ENCODE data around the gene SH3RF3. TPM values are rescaled to one million over a fixed set of nuclear protein-coding genes. Genes with fewer than 3 reads are reported as not detected.

SH3RF3 gene
- total and polyA plus RNA-seq, 2 of the 13 experiments (the other 11 are each of a cell fraction or from before 2014, with no cell fraction given): 0.04 TPM; not detected in 1

DNA sequence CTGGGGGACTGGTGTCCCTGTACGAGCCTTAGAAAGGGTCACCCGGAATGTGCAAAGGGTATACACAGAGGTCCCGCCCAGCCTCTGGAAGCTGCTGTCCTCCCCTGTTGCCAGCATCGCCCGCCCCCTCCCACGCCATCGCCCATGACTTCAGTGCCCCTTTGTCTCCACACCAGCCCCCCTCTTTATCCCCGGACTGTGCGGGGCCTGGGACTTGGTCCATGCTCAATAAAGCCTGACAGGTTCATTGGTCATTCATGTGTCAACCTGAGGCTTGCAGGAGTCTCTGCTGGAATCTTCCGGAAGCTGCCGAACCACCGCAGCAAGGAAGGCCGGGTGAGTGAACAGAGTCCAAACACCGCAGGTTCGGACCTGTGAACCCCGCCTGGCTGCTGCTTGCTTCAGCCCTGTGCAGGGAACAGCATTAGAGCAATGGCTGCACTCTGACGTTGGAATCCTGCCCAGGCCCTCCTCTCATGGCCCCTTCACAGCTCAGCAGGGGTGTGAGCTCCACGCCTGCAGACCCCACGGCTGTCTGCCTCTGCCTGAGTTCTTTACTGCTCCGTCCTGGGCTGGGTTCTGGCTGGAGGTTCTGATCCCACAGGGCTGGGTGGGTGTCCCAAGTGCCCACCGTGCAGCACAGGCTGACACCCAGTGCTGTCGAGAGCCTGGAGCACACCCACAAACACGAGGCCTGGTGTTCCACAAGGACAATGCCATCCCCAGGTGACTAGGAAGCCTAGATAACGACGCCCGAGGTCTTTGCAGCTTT is 388.3 kb downstream of the SH3RF3 start (continued):
- no peak for TF ChIP-seq SMYD3 (CRISPR knock-in tag; IDR thresholded peaks at IDR 0.05)
- TF ChIP-seq ZNF383 (CRISPR knock-in tag; IDR thresholded peaks at IDR 0.05; ENCODE audit: borderline replicate concordance): 0 out of 2 replicates have a peak, but pooled peaks have one; percentile 30
- TF ChIP-seq GABPB1 (CRISPR knock-in tag; IDR thresholded peaks at IDR 0.05): peak; percentile 47
- no peak for TF ChIP-seq ZFP1 (CRISPR knock-in tag; IDR thresholded peaks at IDR 0.05)
- no peak for TF ChIP-seq NFKBIZ (CRISPR knock-in tag; IDR thresholded peaks at IDR 0.05)
- TF ChIP-seq ESRRA (CRISPR knock-in tag; IDR thresholded peaks at IDR 0.05; ENCODE audit: low read depth): peak; percentile 59; the same call in 1 of the 2 replicates
- TF ChIP-seq KDM6A (CRISPR knock-in tag; IDR thresholded peaks at IDR 0.05; ENCODE audit: low read depth): no peak
- no peak for TF ChIP-seq LBX2 (CRISPR knock-in tag; IDR thresholded peaks at IDR 0.05; ENCODE audit: borderline replicate concordance)
- TF ChIP-seq ZNF451 (CRISPR knock-in tag; IDR thresholded peaks at IDR 0.05): 0 out of 2 replicates have a peak, but pooled peaks have one; percentile 68
- no peak; the same call in 1 of the 2 replicates for TF ChIP-seq ZNF101 (CRISPR knock-in tag; IDR thresholded peaks at IDR 0.05; ENCODE audit: borderline replicate concordance, low read depth)
- no peak for TF ChIP-seq ZNF510 (CRISPR knock-in tag; IDR thresholded peaks at IDR 0.05; ENCODE audit: low read depth)
- TF ChIP-seq ZNF576 (CRISPR knock-in tag; IDR thresholded peaks at IDR 0.05): no peak
- no peak for TF ChIP-seq PHB2 (IDR thresholded peaks at IDR 0.05; ENCODE audit: partially characterized antibody)
- TF ChIP-seq YEATS2 (CRISPR knock-in tag; IDR thresholded peaks at IDR 0.05; ENCODE audit: borderline replicate concordance): no peak
- no peak for TF ChIP-seq KAT7 (CRISPR knock-in tag; IDR thresholded peaks at IDR 0.05; ENCODE audit: borderline replicate concordance)
- no peak for TF ChIP-seq CEBPG (CRISPR knock-in tag; IDR thresholded peaks at IDR 0.05)
- no peak for TF ChIP-seq ATM (IDR thresholded peaks at IDR 0.05; ENCODE audit: borderline replicate concordance)
- TF ChIP-seq TMF1 (CRISPR knock-in tag; IDR thresholded peaks at IDR 0.05; ENCODE audit: low read depth): no peak; the same call in 1 of the 2 replicates
- TF ChIP-seq, protein P1, sequence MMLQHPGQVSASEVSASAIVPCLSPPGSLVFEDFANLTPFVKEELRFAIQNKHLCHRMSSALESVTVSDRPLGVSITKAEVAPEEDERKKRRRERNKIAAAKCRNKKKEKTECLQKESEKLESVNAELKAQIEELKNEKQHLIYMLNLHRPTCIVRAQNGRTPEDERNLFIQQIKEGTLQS (CRISPR knock-in tag; IDR thresholded peaks at IDR 0.05): no peak
- TF ChIP-seq SP4 (CRISPR knock-in tag; IDR thresholded peaks at IDR 0.05): no peak
- TF ChIP-seq MTA3 (CRISPR knock-in tag; IDR thresholded peaks at IDR 0.05): no peak
- TF ChIP-seq EEA1 (CRISPR knock-in tag; IDR thresholded peaks at IDR 0.05; ENCODE audit: borderline replicate concordance): peak; percentile 76; the same call in 1 of the 2 replicates
- 0 out of 2 replicates have a peak, but pooled peaks have one; percentile 36 for TF ChIP-seq ZNF766 (CRISPR knock-in tag; IDR thresholded peaks at IDR 0.05; ENCODE audit: borderline replicate concordance)
- TF ChIP-seq MIER2 (CRISPR knock-in tag; IDR thresholded peaks at IDR 0.05): no peak
- TF ChIP-seq ZNF737 (CRISPR knock-in tag; IDR thresholded peaks at IDR 0.05; ENCODE audit: borderline replicate concordance): 0 out of 2 replicates have a peak, but pooled peaks have one; percentile 9
- TF ChIP-seq SNAPC2 (CRISPR knock-in tag; IDR thresholded peaks at IDR 0.05): 0 out of 2 replicates have a peak, but pooled peaks have one; percentile 2
- TF ChIP-seq, protein P2, sequence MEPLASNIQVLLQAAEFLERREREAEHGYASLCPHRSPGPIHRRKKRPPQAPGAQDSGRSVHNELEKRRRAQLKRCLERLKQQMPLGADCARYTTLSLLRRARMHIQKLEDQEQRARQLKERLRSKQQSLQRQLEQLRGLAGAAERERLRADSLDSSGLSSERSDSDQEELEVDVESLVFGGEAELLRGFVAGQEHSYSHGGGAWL (CRISPR knock-in tag; IDR thresholded peaks at IDR 0.05): no peak
- TF ChIP-seq NFIB (CRISPR knock-in tag; IDR thresholded peaks at IDR 0.05; ENCODE audit: borderline replicate concordance): no peak
